Daoy (cell line): Measurements from ENCODE around the gene LRRC43. TPM values are rescaled to one million over a fixed set of nuclear protein-coding genes. Genes with fewer than 3 reads are reported as not detected.
A peak's percentile ranks its signal among the peaks of the same experiment; 100 is the strongest.

ENCODE experiments used
- DNase-seq: peaks from one replicate; pipeline ENCODE4 v3.0.0-alpha.2; 2015; ENCODE audit warnings: low read depth
- total RNA-seq: library from RNA; depleted of rRNA; stranded (reverse); fragments of >200 nt; shearing (Covaris generic); gene quantifications from 2 replicates; pipeline ENCODE4 v1.2.3, GENCODE V29; 2014; rRNA removed

The LRRC43 gene
- total RNA-seq, 1 experiment from 2014 or later: 0.34 TPM

DNA sequence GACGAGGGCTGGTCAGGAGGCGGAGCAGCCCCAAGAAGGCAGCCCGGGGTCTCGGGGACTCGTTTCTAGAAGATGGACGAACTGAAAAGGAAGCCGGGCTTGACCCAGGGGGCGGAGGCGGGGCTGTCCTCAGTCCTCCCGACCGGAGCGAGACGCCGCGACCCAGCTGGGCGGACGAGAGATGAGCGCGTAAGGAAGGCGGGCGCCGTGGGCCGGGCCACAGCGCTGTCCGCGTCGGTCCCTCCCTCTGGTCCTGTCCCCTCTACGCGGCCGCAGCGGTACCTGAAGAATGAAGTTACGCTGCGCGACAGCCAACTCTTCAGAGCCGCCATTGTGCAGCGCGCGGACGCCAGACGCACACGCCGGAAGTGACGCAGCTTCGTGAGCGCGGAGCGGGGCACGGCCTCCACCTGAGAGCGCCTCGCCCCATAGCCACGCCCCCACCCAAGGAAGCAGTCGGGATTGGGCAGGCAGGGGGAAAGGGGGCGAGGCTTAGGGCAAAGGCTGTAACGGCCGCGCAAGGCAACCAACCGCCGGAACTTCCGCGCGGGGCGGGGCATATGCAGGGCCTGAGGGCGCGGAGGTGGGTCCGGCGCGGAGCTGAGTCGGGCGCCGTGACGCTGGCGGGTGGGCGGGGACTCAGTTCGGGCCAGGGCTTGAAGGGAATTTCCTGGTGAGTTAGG lies 42.9 kb downstream of the LRRC43 start, which contains the start of gene DIABLO:
DIABLO (minus strand) TSS at position 370 of the 683 bp plus-strand sequence; CDS start at position 332, 38 bp downstream.
- DNase-seq: peak; percentile 100

DNA sequence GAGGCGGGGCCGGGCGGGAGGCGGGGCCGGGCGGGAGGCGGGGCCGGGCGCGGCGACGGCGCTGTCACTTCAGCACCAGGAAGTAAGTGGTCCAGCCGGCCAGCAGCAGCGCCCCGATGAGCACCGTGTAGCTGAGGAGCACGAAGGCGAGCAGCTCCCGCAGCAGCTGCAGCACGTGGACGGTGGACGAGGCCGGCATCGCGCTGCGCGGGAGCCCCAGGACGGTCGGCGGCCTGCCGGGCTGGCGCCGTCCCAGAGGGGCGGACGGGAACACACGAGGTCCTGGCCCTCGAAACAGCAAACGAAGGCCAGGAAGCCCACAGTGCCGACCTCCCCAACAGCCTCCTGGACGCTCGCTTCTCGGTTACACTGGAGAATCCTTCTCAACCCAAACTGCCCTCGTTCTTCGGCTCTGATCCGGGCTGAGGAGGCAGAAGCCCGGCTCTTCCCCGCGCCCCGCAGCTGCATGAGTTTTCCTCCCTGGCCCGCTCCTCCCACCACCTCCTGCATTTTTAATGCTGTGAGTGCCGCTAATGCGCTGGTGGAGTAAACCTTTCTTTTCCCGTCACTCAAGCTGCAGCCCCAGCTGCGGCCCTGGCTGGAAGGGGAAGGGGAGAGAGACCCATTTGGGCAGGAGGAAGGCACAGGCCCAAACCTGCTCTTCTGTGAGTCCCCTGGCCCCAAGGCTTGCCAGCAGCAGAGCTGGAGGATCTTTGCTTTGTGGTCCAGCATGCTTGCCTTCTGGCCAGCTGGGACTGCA lies 43.6 kb downstream of the LRRC43 start:
- no peak for DNase-seq

DNA sequence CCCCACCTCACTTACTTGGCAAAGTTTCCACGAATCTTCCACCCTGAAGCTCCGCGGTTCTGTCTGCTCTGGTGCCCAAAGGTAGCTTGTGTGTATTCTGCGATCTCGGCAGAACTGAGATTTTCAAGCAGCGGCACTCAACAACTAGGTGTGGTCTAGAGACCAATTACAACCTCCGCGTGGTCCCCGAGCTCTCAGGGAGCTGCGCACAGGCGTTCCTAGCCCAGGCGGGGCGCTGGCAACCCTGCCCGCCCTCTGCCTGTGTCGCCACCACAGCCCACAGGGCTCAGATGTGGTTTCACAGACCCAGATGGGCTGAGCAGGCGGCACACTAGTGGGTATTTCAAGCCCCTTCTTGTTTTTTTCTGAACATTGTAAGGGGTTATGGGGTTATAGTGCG lies 44.4 kb downstream of the LRRC43 start:
- no peak for DNase-seq

DNA sequence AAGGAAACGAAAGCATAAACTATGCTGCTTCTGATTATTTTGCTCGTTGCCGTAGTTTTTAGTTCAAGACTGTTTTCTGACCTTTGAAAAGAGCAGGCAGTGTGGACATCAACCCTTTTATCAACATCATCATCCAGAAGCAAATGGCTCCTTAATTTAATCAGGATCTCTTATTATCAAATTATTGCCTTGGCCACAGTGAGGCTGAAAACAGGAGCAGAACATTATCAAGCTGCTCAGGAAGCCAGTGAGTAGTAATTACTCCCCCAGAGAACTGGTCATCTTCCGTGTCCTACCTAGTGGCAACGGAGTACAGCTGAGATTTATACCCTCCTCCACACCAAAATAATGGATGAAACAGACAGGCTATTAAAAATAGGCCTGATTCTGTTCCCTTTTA lies 45.2 kb downstream of the LRRC43 start:
- DNase-seq: no peak

DNA sequence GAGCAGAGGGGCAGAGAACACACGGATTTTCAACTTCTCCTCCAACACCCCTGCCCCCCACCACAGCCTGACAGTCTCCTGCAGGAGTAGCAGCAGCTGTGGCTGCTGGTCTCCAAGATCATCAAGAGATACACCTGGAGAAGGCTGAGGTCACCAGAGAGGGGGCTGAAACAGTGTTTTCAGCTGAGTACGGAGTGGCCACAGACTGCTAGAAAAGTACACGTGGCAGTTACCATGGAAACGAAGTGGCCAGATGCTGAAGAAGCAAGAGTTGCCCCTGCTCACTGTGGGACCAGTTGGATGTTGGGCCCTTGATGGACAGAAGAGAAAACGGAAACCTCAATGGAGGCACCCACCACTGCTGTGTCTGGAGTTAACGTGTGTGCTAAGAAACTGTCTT lies 47.9 kb downstream of the LRRC43 start:
- DNase-seq: no peak

DNA sequence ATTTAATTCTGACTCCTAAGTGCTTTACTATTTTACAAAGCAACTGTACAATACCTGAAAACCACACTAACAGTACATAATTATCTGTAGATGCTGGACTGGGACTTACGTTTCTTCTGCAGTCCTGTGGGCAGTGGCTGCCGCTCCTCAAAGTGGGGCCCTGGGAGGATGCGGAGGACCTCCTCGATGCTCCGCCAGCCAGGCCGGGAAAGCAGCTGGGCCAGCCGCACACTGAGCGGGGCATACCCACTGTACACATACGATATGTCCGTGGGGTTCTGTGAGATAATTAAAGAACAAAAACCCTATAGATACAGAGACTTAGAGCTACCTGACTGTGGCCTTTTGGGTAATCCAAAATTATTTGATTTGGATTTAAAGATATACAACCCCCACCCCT lies 49.8 kb downstream of the LRRC43 start:
- no peak for DNase-seq

- DNase-seq: no peak
These were observed 52.8 kb downstream of the LRRC43 start for GRCh38 chr12:122235741-122236140.

- DNase-seq: no peak
These were observed 55.9 kb downstream of the LRRC43 start for GRCh38 chr12:122238861-122239260.

- DNase-seq: no peak
These were observed 61.0 kb downstream of the LRRC43 start for GRCh38 chr12:122243965-122244364.

- no peak for DNase-seq
These were observed 61.8 kb downstream of the LRRC43 start for GRCh38 chr12:122244565-122245371.

DNA sequence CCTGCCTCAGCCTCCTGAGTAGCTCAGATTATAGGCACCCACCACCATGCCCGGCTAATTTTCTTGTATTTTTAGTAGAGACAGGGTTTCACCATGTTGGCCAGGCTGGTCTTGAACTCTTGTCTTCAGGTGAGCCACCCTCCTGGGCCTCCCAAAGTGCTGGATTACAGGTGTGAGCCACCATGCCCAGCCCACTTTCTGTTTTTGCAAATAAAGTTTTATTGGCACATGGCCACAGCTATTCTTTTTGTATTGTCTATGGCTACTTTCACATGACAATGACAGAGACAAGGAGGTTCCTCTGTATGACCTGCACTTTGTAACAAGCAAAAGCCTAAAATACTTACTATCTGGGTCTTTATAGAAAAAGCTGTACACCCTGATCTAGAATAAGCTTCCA lies 62.6 kb downstream of the LRRC43 start:
- DNase-seq: no peak

GRCh38 chr12:122250047-122250446 lies 67.1 kb downstream of the LRRC43 start:
- no peak for DNase-seq

GRCh38 chr12:122250536-122250935 lies 67.6 kb downstream of the LRRC43 start:
- DNase-seq: no peak

Other genes with a start within 250 kb of the LRRC43 start
- gene BCL7A, start 161.2 kb upstream of the LRRC43 start, total RNA-seq: 7.1 and 9.4 TPM in 2 replicates
- gene MLXIP, start 104.4 kb upstream of the LRRC43 start, total RNA-seq: 3.4 and 7.1 TPM in 2 replicates
- gene IL31, start 8.9 kb upstream of the LRRC43 start, total RNA-seq: not detected in 2 replicates
- not detected in 2 replicates for gene B3GNT4, start 20.6 kb downstream of the LRRC43 start, total RNA-seq
- gene DIABLO, start 42.9 kb downstream of the LRRC43 start, total RNA-seq: 133 and 147 TPM in 2 replicates
- gene VPS33A, start 83.4 kb downstream of the LRRC43 start, total RNA-seq: 36.4 and 37.8 TPM in 2 replicates
- 38.2 and 41.7 TPM in 2 replicates for gene CLIP1, start 239.5 kb downstream of the LRRC43 start, total RNA-seq